Measurements from ENCODE around the gene TCF3. TPM values are rescaled to one million over a fixed set of nuclear protein-coding genes. Genes with fewer than 3 reads are reported as not detected.

Gene TCF3
- total RNA-seq, 8 experiments from 2014 or later = 25.2 to 106 (median 44.9) TPM

DNA sequence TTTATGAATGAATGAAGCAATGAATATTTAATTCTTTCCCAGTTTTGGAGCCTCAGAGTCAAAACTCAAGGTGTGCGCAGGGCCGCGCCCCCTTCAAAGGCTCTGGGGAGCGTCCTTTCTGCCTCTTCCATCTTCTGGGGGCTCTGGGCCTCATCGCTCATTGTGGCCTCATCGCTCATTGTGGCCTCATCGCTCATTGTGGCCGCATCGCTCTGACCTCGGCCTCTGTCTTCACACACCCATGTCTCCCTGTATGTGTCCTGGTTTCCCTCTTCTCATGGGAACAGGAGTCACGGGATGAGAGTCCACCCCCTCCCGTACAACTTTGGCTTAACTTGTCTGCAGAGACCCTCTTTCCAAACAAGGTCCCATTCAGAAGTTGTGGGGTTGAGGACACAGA lies 81.1 kb downstream of the TCF3 start:
- 68 to 100% (median 87%) methylated on average over 1 to 9 of the region's 12 CpGs; no CpG with 5 or more reads in 4 of the 10 experiments for WGBS, 10 experiments
- Histone ChIP-seq H3K4me3 (no peak overlapping the region), H3K4me1 (replicated peaks in 1 of 2) (peaks cover 0 to 4% of the 10 kb centered on the region in 2 donors), H3K27ac (no peak overlapping the region)
- ATAC-seq (replicated peaks in 6 of 8) = no peak
- in situ Hi-C loops (cut with MboI; ENCODE audit: low pct_unique_long_range_greater_than_20kb in 2 of 9, low sequenced_read_pairs in 9 of 9, unreplicated experiment in 9 of 9) = no loop called here

DNA sequence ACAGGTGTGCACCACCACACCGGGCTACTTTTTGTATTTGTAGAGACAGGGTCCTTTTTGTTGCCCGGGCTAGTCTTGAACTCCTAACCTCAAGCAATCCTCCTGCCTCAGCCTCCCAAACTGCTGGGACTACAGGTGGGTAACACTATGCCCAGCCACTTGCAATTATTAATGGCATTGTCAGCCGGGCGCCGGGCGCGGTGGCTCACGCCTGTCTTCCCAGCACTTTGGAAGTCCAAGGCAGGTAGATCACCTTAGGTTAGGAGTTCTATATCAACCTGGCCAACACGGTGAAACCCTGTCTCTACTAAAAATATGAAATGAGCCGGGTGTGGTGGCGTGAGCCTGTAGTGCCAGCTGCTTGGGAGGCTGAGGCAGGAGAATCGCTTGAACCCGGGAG lies 81.6 kb downstream of the TCF3 start:
- no peak overlapping the region for H3K4me3 ChIP-seq
- no peak for ATAC-seq (replicated peaks in 6 of 8)
- WGBS, 10 experiments = 90 to 100% (median 98%) methylated on average over 1 to 10 of the region's 13 CpGs; no CpG with 5 or more reads in 4 of the 10 experiments
- in situ Hi-C loops (cut with MboI; ENCODE audit: low pct_unique_long_range_greater_than_20kb in 2 of 9, low sequenced_read_pairs in 9 of 9, unreplicated experiment in 9 of 9) = no loop called here
- no peak overlapping the region for H3K27ac ChIP-seq
- H3K4me1 ChIP-seq (replicated peaks in 1 of 2) = peaks cover 0 to 5% of the 10 kb centered on the region in 2 donors

DNA sequence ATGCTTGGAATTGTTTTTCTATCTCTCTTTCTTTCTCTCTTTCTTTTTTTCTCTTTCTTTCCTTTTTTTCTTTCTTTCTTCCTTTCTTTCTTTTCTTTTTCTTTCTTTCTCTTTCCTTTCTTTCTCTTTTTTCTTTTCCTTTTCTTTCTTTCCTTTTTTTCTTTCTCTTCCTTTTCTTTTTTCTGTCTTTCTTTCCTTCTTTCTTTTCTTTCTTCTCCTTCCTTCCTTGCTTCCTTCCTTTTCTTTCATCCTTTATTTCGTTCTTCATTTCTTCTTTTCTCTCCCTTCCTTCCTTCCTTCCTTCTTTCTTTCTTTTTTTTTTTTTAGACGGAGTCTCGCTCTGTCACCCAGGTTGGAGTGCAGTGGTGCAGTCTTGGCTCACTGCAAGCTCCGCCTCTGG lies 82.4 kb downstream of the TCF3 start:
- no peak overlapping the region for H3K4me3 ChIP-seq
- peaks cover 7 to 13% of the 10 kb centered on the region in 2 donors for H3K4me1 ChIP-seq (replicated peaks in 1 of 2)
- 59 to 95% (median 76%) methylated on average over 2 to 4 of the region's 4 CpGs for WGBS, 10 experiments
- H3K27ac ChIP-seq = no peak overlapping the region
- no peak for ATAC-seq (replicated peaks in 6 of 8)
- in situ Hi-C loops (cut with MboI; ENCODE audit: low pct_unique_long_range_greater_than_20kb in 2 of 9, low sequenced_read_pairs in 9 of 9, unreplicated experiment in 9 of 9) = no loop called here

DNA sequence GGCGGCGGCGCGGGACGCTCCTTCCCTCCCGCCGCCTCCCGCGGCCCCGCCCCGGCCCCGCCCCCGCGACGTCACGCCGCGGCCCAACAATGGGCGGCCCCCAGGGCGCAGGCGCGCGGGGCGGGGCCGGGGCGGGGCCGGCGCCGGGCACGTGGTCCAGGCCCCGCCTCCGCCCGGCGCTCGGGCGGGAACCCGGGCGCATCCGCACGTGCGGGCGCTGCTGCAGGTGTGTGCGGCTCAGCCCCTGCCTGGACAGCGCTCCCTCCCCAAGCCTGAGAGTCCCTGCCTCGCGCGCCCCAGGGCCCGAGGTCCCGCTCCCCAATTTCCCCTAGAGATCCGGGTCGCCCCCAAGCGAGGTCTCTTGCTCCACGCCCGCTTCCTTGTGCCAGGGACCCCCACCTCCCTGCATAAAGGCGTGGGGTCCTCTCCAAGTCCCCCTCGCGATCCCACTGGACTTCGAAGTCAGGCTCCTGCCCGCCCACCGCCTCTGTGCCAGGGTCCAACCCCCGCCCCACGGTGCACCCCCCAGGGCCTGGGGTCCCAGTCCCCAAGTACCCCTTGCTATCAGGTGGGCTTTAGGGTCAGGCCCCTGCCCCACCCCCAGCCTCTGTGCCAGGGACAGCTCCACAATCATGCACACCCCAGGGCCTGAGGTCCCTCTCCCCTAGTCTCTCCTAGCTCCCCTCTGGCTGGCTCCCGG lies 83.9 kb downstream of the TCF3 start, which contains the start of gene MEX3D:
TSS of gene MEX3D (minus strand) at position 6 of the 700 bp plus-strand sequence. CDS start 267 bp downstream, outside the sequence.
- in situ Hi-C loops (cut with MboI; ENCODE audit: low pct_unique_long_range_greater_than_20kb in 2 of 9, low sequenced_read_pairs in 9 of 9, unreplicated experiment in 9 of 9) = no loop called here
- no CpG with 5 or more reads among the region's 63 CpGs for WGBS, 10 experiments
- peak; percentile 8 to 53 (median 25) for ATAC-seq (replicated peaks in 6 of 8)
- peak within 1 kb of the TSS; percentile 63 to 96 (median 89) for H3K4me3 ChIP-seq
- peak within 1 kb of the TSS; percentile 91 to 99 for H3K27ac ChIP-seq
- peaks cover 8 to 13% of the 10 kb centered on the region in 2 donors for H3K4me1 ChIP-seq (replicated peaks in 1 of 2)

DNA sequence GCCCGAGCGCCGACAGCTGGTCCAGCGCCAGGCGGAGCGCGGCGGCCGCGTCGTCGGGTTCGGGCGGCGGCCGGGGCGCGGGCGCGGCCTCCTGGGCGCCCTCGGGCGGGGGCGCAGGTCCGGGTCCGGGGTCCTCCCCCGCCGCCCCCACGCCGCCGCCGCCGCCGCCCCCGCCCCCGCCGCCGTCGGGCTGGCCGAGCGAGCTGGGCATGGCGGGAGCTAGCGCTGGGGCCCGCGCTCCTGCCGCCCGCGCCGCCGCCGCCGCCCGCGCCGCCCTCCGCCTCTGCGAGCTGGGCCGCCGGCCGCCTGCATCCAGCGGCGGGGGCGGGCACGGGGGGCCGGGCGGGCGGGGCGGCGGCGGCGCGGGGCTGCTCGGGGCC lies 84.6 kb downstream of the TCF3 start:
- Histone ChIP-seq H3K4me1 (replicated peaks in 1 of 2) (peaks cover 8 to 13% of the 10 kb centered on the region in 2 donors), H3K4me3 (peak overlapping the region; percentile 63 to 96 (median 89)), H3K27ac (peak overlapping the region; percentile 91 to 99)
- no CpG with 5 or more reads among the region's 73 CpGs for WGBS, 10 experiments
- in situ Hi-C loops (cut with MboI; ENCODE audit: low pct_unique_long_range_greater_than_20kb in 2 of 9, low sequenced_read_pairs in 9 of 9, unreplicated experiment in 9 of 9) = no loop called here
- peak in 2 of 8 experiments; percentile 2 to 8 for ATAC-seq (replicated peaks in 6 of 8)

DNA sequence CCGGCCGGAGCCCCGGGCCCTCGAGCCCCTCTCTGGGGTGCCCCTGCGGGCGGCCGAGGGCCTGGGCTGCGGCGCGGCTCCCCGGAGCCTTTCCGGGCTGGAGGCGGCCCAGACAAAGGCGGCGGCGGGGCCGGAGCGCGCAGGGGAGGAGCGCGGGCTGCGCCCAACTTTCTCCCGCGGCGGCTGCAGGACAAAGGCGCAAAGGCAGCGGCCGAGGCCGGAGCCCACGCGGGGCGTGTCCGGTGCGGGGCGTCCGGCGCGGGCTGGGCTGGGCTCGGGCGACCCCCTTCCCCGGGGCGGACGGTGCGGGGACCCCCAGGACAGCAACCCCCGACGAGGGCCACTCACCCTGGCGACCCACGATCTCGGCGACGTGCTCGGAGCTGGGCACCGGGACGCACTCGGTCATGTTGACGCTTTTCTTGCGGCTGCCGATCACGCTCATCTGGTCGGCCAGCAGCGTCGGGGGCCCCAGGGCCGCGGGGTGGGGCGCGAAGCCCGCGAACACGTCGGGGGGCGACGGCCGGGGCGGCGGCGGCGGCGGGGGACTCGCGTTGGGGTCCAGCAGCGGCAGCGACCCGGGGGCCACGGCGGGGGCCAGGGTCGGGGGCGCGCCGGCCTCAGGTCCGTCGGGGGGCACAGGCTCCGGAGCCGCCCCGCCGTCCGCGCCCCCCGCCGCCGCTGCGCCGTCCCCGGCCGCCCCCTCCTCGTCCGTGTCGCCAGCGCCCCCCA lies 85.1 kb downstream of the TCF3 start:
- peak overlapping the region; percentile 63 to 96 (median 89) for H3K4me3 ChIP-seq
- peak overlapping the region; percentile 91 to 99 for H3K27ac ChIP-seq
- ATAC-seq (replicated peaks in 6 of 8) = peak in 3 of 8 experiments; percentile 49 to 58 (median 55)
- H3K4me1 ChIP-seq (replicated peaks in 1 of 2) = peaks cover 8 to 13% of the 10 kb centered on the region in 2 donors
- WGBS, 10 experiments = no CpG with 5 or more reads among the region's 108 CpGs
- in situ Hi-C loops (cut with MboI; ENCODE audit: low pct_unique_long_range_greater_than_20kb in 2 of 9, low sequenced_read_pairs in 9 of 9, unreplicated experiment in 9 of 9) = no loop called here

DNA sequence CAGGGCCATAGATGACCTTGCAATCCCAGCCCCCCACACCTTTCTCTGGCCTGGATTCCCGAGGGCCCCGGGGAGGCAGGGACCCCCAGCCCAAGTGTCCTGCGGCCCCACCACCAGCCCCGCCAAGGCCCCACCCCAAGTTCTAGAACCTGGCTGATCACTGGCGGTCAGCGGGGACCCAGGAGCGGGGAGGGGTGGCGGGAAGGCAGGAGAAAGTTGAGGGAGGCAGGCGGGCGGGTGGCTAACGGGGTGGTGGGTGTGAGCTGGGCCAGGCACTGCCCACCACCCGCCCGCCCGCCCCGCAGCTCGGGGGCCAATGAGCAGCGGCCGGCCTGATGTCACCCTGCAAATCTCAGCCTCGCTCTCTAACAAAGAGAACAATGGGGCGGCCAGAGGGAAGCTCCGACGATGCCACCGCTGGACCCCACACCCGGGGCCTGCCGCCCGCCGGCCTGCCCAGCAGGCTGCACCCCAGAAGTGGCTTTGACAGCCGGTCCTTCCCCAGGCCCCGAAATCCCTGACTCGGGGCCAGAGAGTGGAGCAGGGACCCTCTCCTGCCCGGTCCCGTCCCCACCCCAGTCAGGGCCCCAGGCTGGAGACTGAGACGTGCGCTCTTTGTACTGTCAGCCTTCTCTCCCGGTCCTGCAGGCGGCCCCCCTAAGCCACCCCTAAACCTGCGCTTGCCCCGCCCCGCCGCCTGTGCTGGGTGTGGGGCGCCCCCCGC lies 85.9 kb downstream of the TCF3 start:
- in situ Hi-C loops (cut with MboI; ENCODE audit: low pct_unique_long_range_greater_than_20kb in 2 of 9, low sequenced_read_pairs in 9 of 9, unreplicated experiment in 9 of 9) = no loop called here
- peaks cover 8 to 13% of the 10 kb centered on the region in 2 donors for H3K4me1 ChIP-seq (replicated peaks in 1 of 2)
- WGBS, 10 experiments = 10% methylated on average over 2 of the region's 42 CpGs; no CpG with 5 or more reads in 9 of the 10 experiments
- H3K4me3 ChIP-seq = peak overlapping the region; percentile 63 to 96 (median 89)
- ATAC-seq (replicated peaks in 6 of 8) = peak; percentile 61 to 87 (median 86)
- peak overlapping the region; percentile 91 to 99 for H3K27ac ChIP-seq

DNA sequence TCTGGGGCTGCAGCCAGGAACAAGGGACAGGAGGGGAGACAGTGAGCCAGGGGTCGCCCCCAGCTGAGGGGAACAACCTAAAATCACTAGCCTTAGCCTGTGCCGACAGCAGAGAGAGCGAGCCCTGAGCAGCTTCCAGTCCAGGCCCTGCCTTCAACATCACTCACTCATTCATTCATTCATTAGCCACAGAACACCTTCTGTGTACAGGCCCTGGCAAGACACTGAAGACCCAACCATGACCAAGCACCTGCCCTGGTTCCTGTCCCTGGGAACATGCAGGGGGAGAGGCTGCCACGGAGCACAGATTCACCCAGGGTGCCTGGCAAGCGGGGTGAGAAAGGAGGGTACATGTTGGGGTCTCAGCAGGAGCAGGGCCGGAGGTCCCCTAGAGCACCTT lies 89.2 kb downstream of the TCF3 start:
- in situ Hi-C loops (cut with MboI; ENCODE audit: low pct_unique_long_range_greater_than_20kb in 2 of 9, low sequenced_read_pairs in 9 of 9, unreplicated experiment in 9 of 9) = no loop called here
- Histone ChIP-seq H3K4me3 (no peak overlapping the region), H3K27ac (no peak overlapping the region), H3K4me1 (replicated peaks in 1 of 2) (peaks cover 10 to 20% of the 10 kb centered on the region in 2 donors)
- no peak for ATAC-seq (replicated peaks in 6 of 8)
- WGBS, 10 experiments = 91 to 100% (median 100%) methylated on average over 1 to 6 of the region's 6 CpGs; no CpG with 5 or more reads in 7 of the 10 experiments

DNA sequence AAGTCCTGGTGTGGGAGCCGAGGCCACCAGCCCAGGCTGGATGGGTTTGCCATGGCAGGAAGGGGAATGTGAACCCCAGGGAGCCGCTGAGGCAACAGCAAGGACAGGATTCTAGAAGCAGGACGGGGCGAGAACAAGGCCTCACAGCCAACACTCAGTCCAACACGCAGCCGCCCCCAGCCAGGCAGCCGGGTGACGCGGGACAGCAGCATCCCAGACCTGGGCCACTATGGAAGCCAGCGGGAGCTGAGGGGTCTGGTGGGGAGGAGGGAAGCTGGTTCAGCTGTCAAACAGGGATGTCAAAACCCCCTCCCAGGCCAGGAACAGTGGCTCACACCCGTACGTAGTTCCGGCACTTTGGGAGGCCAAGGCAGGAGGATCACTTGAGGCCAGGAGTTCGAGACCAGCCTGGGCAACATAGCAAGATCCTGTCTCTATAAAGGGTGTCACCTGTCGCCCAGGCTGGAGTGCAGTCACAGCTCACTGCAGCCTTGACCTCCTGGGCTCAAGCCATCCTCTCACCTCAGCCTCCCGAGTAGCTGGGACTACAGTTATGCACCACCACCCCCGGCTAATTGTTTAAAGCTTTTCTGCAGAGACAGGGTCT lies 91.1 kb downstream of the TCF3 start:
- in situ Hi-C loops (cut with MboI; ENCODE audit: low pct_unique_long_range_greater_than_20kb in 2 of 9, low sequenced_read_pairs in 9 of 9, unreplicated experiment in 9 of 9) = no loop called here
- 67 to 100% (median 73%) methylated on average over 1 to 2 of the region's 17 CpGs; no CpG with 5 or more reads in 7 of the 10 experiments for WGBS, 10 experiments
- ATAC-seq (replicated peaks in 6 of 8) = no peak
- Histone ChIP-seq H3K4me3 (no peak overlapping the region), H3K4me1 (replicated peaks in 1 of 2) (peaks cover 10 to 20% of the 10 kb centered on the region in 2 donors), H3K27ac (no peak overlapping the region)

DNA sequence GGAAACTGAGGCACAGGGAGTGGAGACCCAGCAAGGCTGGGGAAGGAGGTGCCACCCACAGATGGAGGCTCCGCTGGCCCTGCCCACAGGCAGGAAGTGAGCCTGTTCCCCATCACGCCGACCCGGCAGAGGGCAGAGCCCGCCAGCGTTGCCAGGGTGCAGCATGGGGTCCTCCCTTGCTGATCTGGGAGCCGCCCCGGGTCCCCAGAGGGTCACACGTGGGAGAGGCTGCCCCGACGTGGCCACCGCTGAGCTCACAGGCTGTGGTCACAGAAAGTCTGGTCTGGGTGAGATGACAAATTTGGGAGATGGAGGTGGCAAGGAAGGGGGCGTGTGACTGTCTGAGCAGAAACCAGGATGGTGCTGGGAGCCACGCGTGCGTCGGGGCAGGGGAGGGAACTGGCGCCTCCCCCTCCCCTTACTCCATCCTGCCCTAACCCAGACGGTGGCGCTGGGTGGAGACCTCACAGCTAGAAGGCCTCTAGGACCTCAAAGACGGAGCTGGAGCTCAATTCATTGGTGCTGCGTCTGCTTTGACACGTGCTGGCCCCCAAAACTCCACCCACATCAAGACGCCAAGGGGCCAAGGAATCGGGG lies 92.0 kb downstream of the TCF3 start:
- peaks cover 7 to 15% of the 10 kb centered on the region in 2 donors for H3K4me1 ChIP-seq (replicated peaks in 1 of 2)
- in situ Hi-C loops (cut with MboI; ENCODE audit: low pct_unique_long_range_greater_than_20kb in 2 of 9, low sequenced_read_pairs in 9 of 9, unreplicated experiment in 9 of 9) = no loop called here
- H3K27ac ChIP-seq = no peak overlapping the region
- H3K4me3 ChIP-seq = no peak overlapping the region
- 60 to 100% (median 89%) methylated on average over 1 to 9 of the region's 25 CpGs; no CpG with 5 or more reads in 6 of the 10 experiments for WGBS, 10 experiments
- peak in 3 of 8 experiments; percentile 22 to 34 (median 26) for ATAC-seq (replicated peaks in 6 of 8)
